Sigmoid colon (tissue), 7 donors: ENCODE results near the gene COPS4. TPM values are rescaled to one million over a fixed set of nuclear protein-coding genes. Genes with fewer than 3 reads are reported as not detected.
"Not testable (repeated sequence)": the region's sequence is repeated elsewhere in the genome, so short reads cannot be mapped to it uniquely, and the experiment has no call there.

ENCODE experiments used
- DNase-seq: peaks from one replicate; pipeline ENCODE4 v3.0.0-alpha.2; 2019
- H3K27ac ChIP-seq, 4 donors: fragments of 200-600 bp; sonication (generic); one replicate each; pipeline ENCODE4 v1.5.1; 2016 to 2019; ENCODE audit warnings: mild to moderate bottlenecking in 1 of 4
- H3K27me3 ChIP-seq, 3 donors: fragments of 200-600 bp; sonication (generic); one replicate each; pipeline ENCODE4 v1.5.1; 2019; ENCODE audit warnings: mild to moderate bottlenecking in 1 of 3
- H3K36me3 ChIP-seq, 4 donors: fragments of 200-600 bp; sonication (generic); one replicate each; pipeline ENCODE4 v1.5.1; 2016 to 2019
- H3K4me1 ChIP-seq, 4 donors: fragments of 200-600 bp; sonication (generic); one replicate each; pipeline ENCODE4 v1.5.1; 2017 to 2019
- H3K4me3 ChIP-seq, 4 donors: fragments of 200-600 bp; sonication (generic); one replicate each; pipeline ENCODE4 v1.5.1; 2017 to 2019; ENCODE audit warnings: mild to moderate bottlenecking in 2 of 4, moderate library complexity in 1 of 4
- H3K9me3 ChIP-seq, 4 donors: fragments of 200-600 bp in 3 of 4; sonication (generic) in 3 of 4; one replicate each; pipeline versions ENCODE4 v1.5.1 to v1.6.1; 2013 to 2019
- CTCF ChIP-seq, 4 experiments: fragments of 450-650 bp in 3 of 4; fragments of 200-600 bp in 1 of 4; IDR thresholded peaks; one replicate each; pipeline ENCODE4 v1.5.1; 2016 to 2019; ENCODE audit warnings: antibody characterized with exemption in 4 of 4, mild to moderate bottlenecking in 3 of 4, moderate library complexity in 2 of 4
- EP300 ChIP-seq, 4 donors: sonication (generic); formaldehyde crosslinking; IDR thresholded peaks; one replicate each; pipeline ENCODE4 v1.6.1; 2017; ENCODE audit warnings: antibody characterized with exemption in 4 of 4
- POLR2A ChIP-seq, 2 donors: fragments of 450-650 bp; IDR thresholded peaks; one replicate each; pipeline ENCODE4 v1.6.1; 2016; ENCODE audit warnings: antibody characterized with exemption in 2 of 2, mild to moderate bottlenecking in 2 of 2, moderate library complexity in 2 of 2
- POLR2AphosphoS5 ChIP-seq, 4 donors: sonication (generic); formaldehyde crosslinking; IDR thresholded peaks; one replicate each; pipeline ENCODE4 v1.6.1; 2017; ENCODE audit warnings: antibody characterized with exemption in 4 of 4
- WGBS, 2 donors: extraction: QIAGEN DNeasy Blood & Tissue Kit; methylation state at CpG; one replicate each; pipeline ENCODE4 v1.1.7; 2013; 5-methylcytosine and 5-hydroxymethylcytosine counted together
- intact Hi-C: fragments of 100-400 bp; cut with DNase I; formaldehyde crosslinking; loops from one replicate; pipeline ENCODE4 v1.15.1; 2023
- polyA plus RNA-seq, 3 donors: library from polyadenylated mRNA; stranded (reverse); fragments of 200-250 nt; gene quantifications; one replicate each; pipeline ENCODE4 v1.2.3, GENCODE V29; 2013
- total RNA-seq, 4 donors: library from RNA; depleted of rRNA; stranded (reverse); fragments of >200 nt; gene quantifications; one replicate each; pipeline ENCODE4 v1.1.0, GENCODE V29; 2016
- donor health status: healthy with polysubstance abuse.
- donor health status: Bipolar disorder and iron deficiency.
- donor health status: healthy.

COPS4 gene
- total and polyA plus RNA-seq, 7 donors = 28.9 to 64.6 (median 33.0) TPM

- intact Hi-C loops = no loop called here
- no peak for DNase-seq
- H3K4me3 ChIP-seq = no peak overlapping the region
- no peak overlapping the region for H3K27ac ChIP-seq
- H3K36me3 ChIP-seq = no peaks in the 10 kb centered on the region
- no peaks in the 10 kb centered on the region for H3K9me3 ChIP-seq
- H3K4me1 ChIP-seq = peaks cover 0 to 29% (median 23%) of the 10 kb centered on the region in 4 donors
- no peak for TF ChIP-seq POLR2A (IDR thresholded peaks at IDR 0.05)
- TF ChIP-seq EP300 (IDR thresholded peaks at IDR 0.05) = no peak
- no peak for TF ChIP-seq POLR2AphosphoS5 (IDR thresholded peaks at IDR 0.05)
- no peak for TF ChIP-seq CTCF (IDR thresholded peaks at IDR 0.05)
- 89 to 92% methylated on average over 3 of the region's 3 CpGs for WGBS, 2 donors
- H3K27me3 ChIP-seq = no peaks in the 10 kb centered on the region
These were observed 5.3 kb downstream of the COPS4 start for GRCh38 chr4:83040269-83040668.

GRCh38 chr4:83043157-83043556 lies 8.2 kb downstream of the COPS4 start:
- WGBS, 2 donors = 89 to 95% methylated on average over 2 of the region's 2 CpGs
- H3K27me3 ChIP-seq, intact Hi-C loops, H3K27ac ChIP-seq, H3K36me3 ChIP-seq, H3K9me3 ChIP-seq, H3K4me3 ChIP-seq, DNase-seq, H3K4me1 ChIP-seq: not testable (repeated sequence)

- Histone ChIP-seq H3K4me3 (no peak overlapping the region), H3K9me3 (no peaks in the 10 kb centered on the region), H3K4me1 (peaks cover 0 to 5% (median 0%) of the 10 kb centered on the region in 4 donors), H3K27me3 (no peaks in the 10 kb centered on the region), H3K27ac (no peak overlapping the region), H3K36me3 (peaks cover 0 to 10% (median 0%) of the 10 kb centered on the region in 4 donors)
- intact Hi-C loops = no loop called here
- TF ChIP-seq EP300 (IDR thresholded peaks at IDR 0.05) (no peak), POLR2A (IDR thresholded peaks at IDR 0.05) (no peak), POLR2AphosphoS5 (IDR thresholded peaks at IDR 0.05) (no peak), CTCF (IDR thresholded peaks at IDR 0.05) (no peak)
- no peak for DNase-seq
- WGBS, 2 donors = 88 to 93% methylated on average over 14 of the region's 14 CpGs
These were observed 8.9 kb downstream of the COPS4 start for GRCh38 chr4:83043801-83044407.

- Histone ChIP-seq H3K36me3 (peaks cover 3 to 40% (median 10%) of the 10 kb centered on the region in 4 donors), H3K9me3 (no peaks in the 10 kb centered on the region), H3K4me1 (peaks cover 0 to 5% (median 0%) of the 10 kb centered on the region in 4 donors), H3K27ac (no peak overlapping the region), H3K27me3 (no peaks in the 10 kb centered on the region), H3K4me3 (no peak overlapping the region)
- no peak for DNase-seq
- TF ChIP-seq POLR2AphosphoS5 (IDR thresholded peaks at IDR 0.05) = no peak
- TF ChIP-seq EP300 (IDR thresholded peaks at IDR 0.05) = no peak
- no peak for TF ChIP-seq POLR2A (IDR thresholded peaks at IDR 0.05)
- TF ChIP-seq CTCF (IDR thresholded peaks at IDR 0.05) = no peak
- intact Hi-C loops = no loop called here
- 55 to 84% methylated on average over 8 of the region's 8 CpGs for WGBS, 2 donors
These were observed 11.9 kb downstream of the COPS4 start for GRCh38 chr4:83046693-83047473.

- H3K27me3 ChIP-seq, intact Hi-C loops, H3K27ac ChIP-seq, H3K9me3 ChIP-seq, H3K4me1 ChIP-seq, H3K4me3 ChIP-seq, DNase-seq: not testable (repeated sequence)
- 94% methylated on average over 8 of the region's 8 CpGs for WGBS, 2 donors
- H3K36me3 ChIP-seq = peaks cover 3 to 59% (median 15%) of the 10 kb centered on the region in 4 donors
These were observed 13.8 kb downstream of the COPS4 start for GRCh38 chr4:83048781-83049180.
